HG02678 (cell line): ENCODE data around the gene TBC1D17.

ENCODE experiments used
- ATAC-seq: cut with Tn5 transposase; IDR thresholded peaks from one replicate; pipeline ENCODE4 v1.9.1; 2021; ENCODE audit warnings: mild to moderate bottlenecking, moderate library complexity; ENCODE audit not compliant: unreplicated experiment

The TBC1D17 gene

DNA sequence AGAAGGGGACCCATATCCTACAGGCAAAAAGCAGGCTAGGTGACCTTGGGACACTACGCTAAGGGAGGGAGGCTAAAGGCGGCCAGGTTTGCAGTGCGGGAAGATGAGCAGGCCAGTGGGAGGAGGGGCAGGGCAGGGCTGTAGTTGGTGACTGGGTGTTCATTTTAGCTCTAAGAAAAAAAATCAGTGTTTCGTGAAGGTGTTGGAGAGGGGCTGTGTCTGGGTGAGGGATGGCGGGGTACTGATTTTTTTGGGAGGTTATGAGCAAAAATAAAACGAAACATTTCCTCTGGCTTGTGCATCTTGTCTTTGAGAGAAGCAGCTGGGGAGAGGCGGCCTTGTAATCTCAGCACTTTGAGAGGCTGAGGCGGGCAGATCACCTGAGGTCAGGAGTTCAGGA lies 56.1 kb downstream of the TBC1D17 start:
- ATAC-seq, result no peak

DNA sequence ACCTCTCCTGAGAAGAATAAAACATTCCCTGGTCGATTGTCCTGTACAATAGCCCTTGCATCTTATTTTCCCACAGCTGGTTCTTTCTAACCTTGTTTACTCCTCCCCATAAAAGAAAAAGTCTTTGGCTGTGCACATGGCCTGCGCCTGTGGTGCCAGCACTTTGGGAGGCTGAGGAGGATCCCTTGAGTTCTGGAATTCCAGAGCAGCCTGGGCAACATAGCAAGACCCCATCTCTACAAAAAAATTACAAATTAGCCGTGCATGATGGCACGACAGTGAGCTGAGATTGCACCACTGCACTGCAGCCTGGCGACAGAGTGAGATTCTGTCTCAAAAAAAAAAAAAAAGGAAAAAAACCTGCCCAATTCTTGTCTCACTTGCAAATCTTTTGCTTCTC lies 59.0 kb downstream of the TBC1D17 start:
- no peak for ATAC-seq

DNA sequence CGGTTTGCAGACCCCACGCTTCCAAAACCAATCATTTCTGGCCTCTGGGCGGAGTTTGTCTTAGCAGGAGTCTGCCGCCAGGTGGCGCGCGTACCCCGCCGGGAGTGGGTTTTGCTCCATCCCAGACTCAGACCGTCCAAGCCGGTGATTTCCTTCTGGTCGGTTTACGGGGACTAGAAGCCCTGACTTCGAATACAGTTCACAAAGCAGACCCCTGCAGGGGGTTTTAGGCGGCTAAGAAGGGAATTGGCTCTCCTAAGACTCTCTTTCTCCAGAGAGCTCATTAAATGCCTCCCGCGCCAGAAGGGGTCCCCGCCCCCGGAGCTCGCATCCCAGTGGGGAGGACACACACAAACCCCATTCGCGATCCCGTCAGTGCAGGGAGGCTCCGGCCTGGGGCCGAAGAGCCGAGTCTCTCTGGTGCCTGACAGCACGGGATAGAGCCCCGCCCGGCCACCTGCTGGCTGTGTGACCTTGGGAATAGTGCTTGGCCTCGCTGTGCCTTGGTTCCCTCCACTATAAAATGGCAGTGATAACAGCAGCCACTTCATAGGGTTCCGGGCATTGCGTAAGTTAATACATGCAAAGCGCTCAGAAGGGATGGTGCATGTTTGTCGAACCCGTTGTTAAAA lies 60.4 kb downstream of the TBC1D17 start:
- no peak for ATAC-seq
